Fibroblast of pulmonary artery (primary cell): ENCODE data around the gene FCSK.

Source experiments
- DNase-seq: peaks from one replicate; pipeline ENCODE4 v3.0.0-alpha.2; 2010; ENCODE audit warnings: low read depth
- H3K4me3 ChIP-seq: replicated peaks from 2 replicates; pipeline ENCODE4 v1.5.1; 2011; ENCODE audit warnings: low read depth, mild to moderate bottlenecking, control low read depth, low read length, moderate library complexity
- CTCF ChIP-seq: IDR thresholded peaks from 2 replicates; pipeline ENCODE4 v1.5.1; 2011; ENCODE audit warnings: mild to moderate bottlenecking, control low read depth, low read length, inconsistent platforms; ENCODE audit errors: missing control alignments

FCSK gene

GRCh38 chr16:70432723-70433457 lies 21.5 kb upstream of the FCSK start:
- peak overlapping the region; percentile 7 for H3K4me3 ChIP-seq
- DNase-seq: peak; percentile 49
- TF ChIP-seq CTCF: no peak

DNA sequence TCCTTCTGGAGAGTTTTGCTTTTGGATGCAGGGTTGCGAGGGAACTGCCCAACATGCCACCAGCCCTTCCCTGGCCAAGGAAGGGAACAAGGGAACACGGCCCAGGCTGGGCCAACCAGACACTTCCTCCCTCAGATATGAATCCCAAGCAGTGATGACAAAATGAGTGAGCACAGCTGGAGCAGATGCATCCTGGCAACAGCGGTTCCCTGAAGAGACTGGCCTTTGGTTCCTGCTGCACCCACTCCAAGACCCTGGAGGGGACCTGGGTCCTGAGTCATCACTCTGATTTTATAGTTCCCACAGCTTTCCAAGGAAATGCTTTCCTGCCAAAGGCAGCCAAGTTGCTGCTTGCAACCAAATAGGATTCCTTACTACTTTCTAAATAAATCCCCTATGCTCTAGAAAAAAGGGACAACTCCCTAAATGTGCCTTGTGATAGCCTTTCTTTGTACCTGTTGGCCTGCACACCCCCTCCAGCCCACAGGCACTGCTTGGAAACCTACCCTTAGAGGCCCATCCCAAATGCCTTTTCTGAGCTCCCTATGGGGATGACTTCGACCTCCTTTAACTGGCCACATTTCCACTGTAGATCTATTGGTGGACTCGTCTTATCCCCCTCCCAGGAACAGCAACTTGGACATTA lies 20.8 kb upstream of the FCSK start:
- no peak for TF ChIP-seq CTCF
- H3K4me3 ChIP-seq: peak overlapping the region; percentile 2
- DNase-seq: peak; percentile 92

DNA sequence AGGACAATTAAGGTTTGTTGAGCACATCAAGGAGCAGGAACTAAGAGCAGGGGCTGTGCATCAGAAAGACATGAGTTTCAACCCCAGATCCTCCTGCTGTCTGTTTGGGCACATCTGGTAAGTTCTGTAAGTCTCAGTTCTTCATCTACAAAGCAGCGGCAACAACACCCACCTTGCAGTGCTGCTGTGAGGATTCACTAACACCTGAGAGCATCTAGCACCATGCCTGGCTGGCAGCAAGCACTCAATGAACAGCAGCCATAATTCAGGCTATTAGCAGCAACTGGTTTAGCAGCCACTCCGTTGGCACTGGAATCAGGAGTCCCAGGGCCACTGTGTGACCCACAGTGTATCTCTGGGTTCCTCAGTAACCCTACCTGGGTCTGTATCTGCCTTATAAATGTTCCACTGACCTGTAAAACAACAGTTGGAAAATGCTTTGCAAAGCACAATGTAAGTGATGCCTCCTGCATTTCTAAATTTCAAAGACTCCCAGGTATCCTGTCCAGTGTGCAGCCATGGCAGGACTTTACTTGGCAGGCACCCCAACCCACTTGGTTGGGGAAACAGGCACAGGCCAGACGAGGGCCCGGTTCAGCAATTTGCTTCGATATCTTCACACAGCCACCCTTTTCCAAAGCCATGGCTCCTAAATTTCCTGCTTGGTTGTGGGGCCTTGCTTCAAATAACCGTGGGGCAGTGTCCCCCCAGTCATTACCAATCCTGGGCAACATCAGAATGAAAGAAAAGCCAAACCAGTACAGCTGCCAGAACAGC lies 19.7 kb upstream of the FCSK start:
- DNase-seq: no peak
- H3K4me3 ChIP-seq: no peak overlapping the region
- no peak for TF ChIP-seq CTCF

- peak overlapping the region; percentile 94 for H3K4me3 ChIP-seq
- DNase-seq: peak; percentile 95
- TF ChIP-seq CTCF: no peak
Observed at GRCh38 chr16:70437017-70437581, 17.3 kb upstream of the FCSK start.

- peak; percentile 62 for DNase-seq
- H3K4me3 ChIP-seq: peak overlapping the region; percentile 94
- TF ChIP-seq CTCF: no peak
Observed at GRCh38 chr16:70437582-70438557, 16.5 kb upstream of the FCSK start.

GRCh38 chr16:70438585-70438968 lies 15.8 kb upstream of the FCSK start:
- no peak for TF ChIP-seq CTCF
- DNase-seq: no peak
- H3K4me3 ChIP-seq: peak overlapping the region; percentile 94
